OCI-LY3 (cell line): Measurements from ENCODE around the gene ANP32A.

Source experiments
- EZH2phosphoT487 ChIP-seq: fragments of 200-600 bp; shearing (Covaris generic); IDR thresholded peaks from 2 replicates; pipeline ENCODE4 v1.6.1; 2018; ENCODE audit warnings: antibody characterized with exemption, mixed run types, low read depth
- TF ChIP-seq, protein P1 (sequence below): fragments of 200-600, 300-600 bp; sonication (generic); IDR thresholded peaks from 2 replicates; pipeline ENCODE4 v1.5.1; 2014; ENCODE audit warnings: antibody characterized with exemption, low read length, low read depth

DNA sequence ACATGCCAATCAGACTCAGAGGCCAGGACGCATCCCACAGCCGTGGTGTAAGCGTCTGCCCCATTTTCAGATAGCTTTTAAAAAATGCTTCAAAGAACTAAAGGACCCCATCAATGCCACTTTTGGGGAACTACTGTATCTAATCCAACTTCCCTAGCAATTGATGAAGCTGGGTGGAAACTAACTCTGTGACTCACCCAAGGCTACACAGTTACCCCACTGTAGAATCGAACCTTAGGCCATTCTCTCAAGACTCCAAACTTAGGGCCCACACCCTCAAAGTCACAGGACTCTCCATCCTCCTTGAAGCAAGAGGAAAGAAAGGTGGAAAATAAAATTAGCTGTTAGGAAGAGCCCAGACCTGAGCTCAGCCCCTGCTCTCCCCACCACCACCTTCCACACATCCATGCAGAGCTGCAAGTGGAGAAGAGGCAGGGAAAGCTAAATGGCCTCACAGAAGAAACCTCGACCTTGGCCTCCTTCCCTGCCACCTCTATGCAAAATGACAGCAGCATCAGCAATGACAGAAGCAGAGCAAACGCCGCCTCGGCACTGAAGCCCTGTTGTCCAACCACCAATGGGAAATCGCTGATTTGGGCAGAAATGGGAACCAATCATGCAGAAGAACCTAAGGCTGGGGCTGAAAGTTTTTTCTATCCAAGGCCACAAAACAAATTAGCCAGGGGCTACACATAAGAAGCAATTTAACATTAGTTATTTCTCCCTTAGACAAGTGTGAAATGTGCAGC lies 22.2 kb downstream of the ANP32A start:
- TF ChIP-seq EZH2phosphoT487: no peak
- TF ChIP-seq, protein P1, sequence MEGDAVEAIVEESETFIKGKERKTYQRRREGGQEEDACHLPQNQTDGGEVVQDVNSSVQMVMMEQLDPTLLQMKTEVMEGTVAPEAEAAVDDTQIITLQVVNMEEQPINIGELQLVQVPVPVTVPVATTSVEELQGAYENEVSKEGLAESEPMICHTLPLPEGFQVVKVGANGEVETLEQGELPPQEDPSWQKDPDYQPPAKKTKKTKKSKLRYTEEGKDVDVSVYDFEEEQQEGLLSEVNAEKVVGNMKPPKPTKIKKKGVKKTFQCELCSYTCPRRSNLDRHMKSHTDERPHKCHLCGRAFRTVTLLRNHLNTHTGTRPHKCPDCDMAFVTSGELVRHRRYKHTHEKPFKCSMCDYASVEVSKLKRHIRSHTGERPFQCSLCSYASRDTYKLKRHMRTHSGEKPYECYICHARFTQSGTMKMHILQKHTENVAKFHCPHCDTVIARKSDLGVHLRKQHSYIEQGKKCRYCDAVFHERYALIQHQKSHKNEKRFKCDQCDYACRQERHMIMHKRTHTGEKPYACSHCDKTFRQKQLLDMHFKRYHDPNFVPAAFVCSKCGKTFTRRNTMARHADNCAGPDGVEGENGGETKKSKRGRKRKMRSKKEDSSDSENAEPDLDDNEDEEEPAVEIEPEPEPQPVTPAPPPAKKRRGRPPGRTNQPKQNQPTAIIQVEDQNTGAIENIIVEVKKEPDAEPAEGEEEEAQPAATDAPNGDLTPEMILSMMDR: no peak
